WERI-Rb-1 (cell line): ENCODE results near the gene FHL1.

Experiments
- DNase-seq: peaks from one replicate; pipeline ENCODE4 v3.0.0-alpha.2; 2020
- H3K27ac ChIP-seq: fragments of 250-450 bp; sonication (Bioruptor Pico); 2 replicates; pipeline ENCODE4 v1.5.1; 2020; ENCODE audit warnings: mild to moderate bottlenecking, moderate library complexity
- H3K27me3 ChIP-seq: fragments of 250-450 bp; sonication (Bioruptor Pico); 2 replicates; pipeline ENCODE4 v1.5.1; 2021; ENCODE audit warnings: mild to moderate bottlenecking, low read depth, moderate library complexity; ENCODE audit not compliant: insufficient read depth, severe bottlenecking
- H3K36me3 ChIP-seq: fragments of 250-450 bp; sonication (Bioruptor Pico); 2 replicates; pipeline ENCODE4 v1.5.1; 2020; ENCODE audit warnings: mild to moderate bottlenecking, moderate library complexity
- H3K4me3 ChIP-seq: 2 replicates; pipeline ENCODE4 v1.5.1; 2011; ENCODE audit warnings: low read depth, mild to moderate bottlenecking, control low read depth, low read length
- H3K9me3 ChIP-seq: fragments of 250-450 bp; sonication (Bioruptor Pico); 2 replicates; pipeline ENCODE4 v1.5.1; 2021; ENCODE audit warnings: mild to moderate bottlenecking, moderate library complexity; ENCODE audit not compliant: severe bottlenecking
- CTCF ChIP-seq: IDR thresholded peaks from 2 replicates; pipeline ENCODE4 v1.5.1; 2011; ENCODE audit warnings: low read depth, mild to moderate bottlenecking, control low read depth, inconsistent platforms, low read length

FHL1 gene

GRCh38 chrX:136212557-136213111, 65.3 kb downstream of the FHL1 start:
- no peak for DNase-seq
- no peaks in the 10 kb centered on the region for H3K36me3 ChIP-seq

GRCh38 chrX:136214551-136214950, 67.2 kb downstream of the FHL1 start:
- H3K9me3 ChIP-seq: no peaks in the 10 kb centered on the region
- H3K36me3 ChIP-seq: no peaks in the 10 kb centered on the region
- TF ChIP-seq CTCF: no peak
- H3K4me3 ChIP-seq: no peak overlapping the region
- H3K27me3 ChIP-seq: peaks cover 3% of the 10 kb centered on the region
- DNase-seq: no peak
- H3K27ac ChIP-seq: no peak overlapping the region

More at GRCh38 chrX:136212557-136213111, 65.3 kb downstream of the FHL1 start:
- Histone ChIP-seq H3K27me3 (peaks cover 3% of the 10 kb centered on the region), H3K4me3 (no peak overlapping the region), H3K9me3 (no peaks in the 10 kb centered on the region), H3K27ac (no peak overlapping the region)
- no peak for TF ChIP-seq CTCF

GRCh38 chrX:136215559-136215958, 68.2 kb downstream of the FHL1 start:
- H3K27ac ChIP-seq: no peak overlapping the region
- H3K9me3 ChIP-seq: no peaks in the 10 kb centered on the region
- H3K4me3 ChIP-seq: no peak overlapping the region
- TF ChIP-seq CTCF: no peak
- DNase-seq: no peak
- H3K36me3 ChIP-seq: no peaks in the 10 kb centered on the region
- H3K27me3 ChIP-seq: peaks cover 3% of the 10 kb centered on the region

- Histone ChIP-seq H3K36me3 (no peaks in the 10 kb centered on the region; the same call in 1 of the 2 replicates), H3K27me3 (peaks cover 3% of the 10 kb centered on the region), H3K4me3 (no peak overlapping the region), H3K27ac (no peak overlapping the region), H3K9me3 (no peaks in the 10 kb centered on the region)
- TF ChIP-seq CTCF: no peak
- no peak for DNase-seq
Observed at GRCh38 chrX:136219893-136220292, 72.6 kb downstream of the FHL1 start.

- Histone ChIP-seq H3K4me3 (no peak overlapping the region), H3K27me3 (peaks cover 3% of the 10 kb centered on the region), H3K9me3 (no peaks in the 10 kb centered on the region), H3K36me3 (no peaks in the 10 kb centered on the region; the same call in 1 of the 2 replicates), H3K27ac (no peak overlapping the region)
- no peak for DNase-seq
- no peak for TF ChIP-seq CTCF
Observed at GRCh38 chrX:136220540-136220939, 73.2 kb downstream of the FHL1 start.

- no peak overlapping the region for H3K4me3 ChIP-seq
- no peak overlapping the region for H3K27ac ChIP-seq
- no peak for DNase-seq
- no peaks in the 10 kb centered on the region for H3K9me3 ChIP-seq
- TF ChIP-seq CTCF: no peak
- H3K27me3 ChIP-seq: peaks cover 3% of the 10 kb centered on the region
- no peaks in the 10 kb centered on the region; the same call in 1 of the 2 replicates for H3K36me3 ChIP-seq
Observed at GRCh38 chrX:136220951-136221350, 73.6 kb downstream of the FHL1 start.
